Small intestine (tissue), 7 donors: ENCODE data around the gene NRXN3. TPM values are rescaled to one million over a fixed set of nuclear protein-coding genes. Genes with fewer than 3 reads are reported as not detected.

ENCODE experiments used
- DNase-seq, 2 donors: peaks; one replicate each; pipeline versions ENCODE4 v3.0.0 to v3.0.0-alpha.2; 2013
- FAIRE-seq: peaks from 2 replicates; lab custom pipeline; 2012; peaks lifted over from hg19 to GRCh38; lab: Jason Lieb, UNC
- H3K27ac ChIP-seq, 3 donors: one replicate each; pipeline ENCODE4 v1.5.1; 2013; ENCODE audit warnings: low read length in 2 of 3, mild to moderate bottlenecking in 2 of 3, control low read depth in 1 of 3, inconsistent platforms in 1 of 3, low read depth in 1 of 3, moderate library complexity in 1 of 3
- H3K27me3 ChIP-seq, 3 donors: one replicate each; pipeline ENCODE4 v1.6.1; 2013; ENCODE audit warnings: low read length in 3 of 3, inconsistent platforms in 1 of 3; ENCODE audit not compliant: control insufficient read depth in 3 of 3, insufficient read depth in 3 of 3
- H3K36me3 ChIP-seq, 3 donors: one replicate each; pipeline ENCODE4 v1.6.1; 2013; ENCODE audit warnings: low read length in 3 of 3, inconsistent platforms in 1 of 3, low read depth in 1 of 3, mild to moderate bottlenecking in 1 of 3, moderate library complexity in 1 of 3; ENCODE audit not compliant: control insufficient read depth in 3 of 3, insufficient read depth in 2 of 3
- H3K4me1 ChIP-seq, 3 donors: one replicate each; pipeline ENCODE4 v1.6.1; 2013; ENCODE audit warnings: low read length in 2 of 3, inconsistent platforms in 1 of 3, low read depth in 1 of 3, mild to moderate bottlenecking in 1 of 3, moderate library complexity in 1 of 3; ENCODE audit not compliant: control insufficient read depth in 3 of 3, insufficient read depth in 2 of 3
- H3K4me3 ChIP-seq, 3 donors: one replicate each; pipeline ENCODE4 v1.5.1; 2013; ENCODE audit warnings: low read length in 3 of 3, control low read depth in 1 of 3, inconsistent platforms in 1 of 3, low read depth in 1 of 3, mild to moderate bottlenecking in 1 of 3, moderate library complexity in 1 of 3
- H3K9me3 ChIP-seq, 2 donors: one replicate each; pipeline ENCODE4 v1.6.1; 2013; ENCODE audit warnings: low read depth in 1 of 2, low read length in 1 of 2; ENCODE audit not compliant: control insufficient read depth in 2 of 2, insufficient read depth in 1 of 2
- WGBS, 3 donors: extraction: QIAGEN DNeasy Blood & Tissue Kit; methylation state at CpG; one replicate each; pipeline ENCODE4 v1.1.7; 2013; 5-methylcytosine and 5-hydroxymethylcytosine counted together
- polyA plus RNA-seq, 4 donors: library from polyadenylated mRNA; stranded (reverse) in 3 of 4; unstranded in 1 of 4; fragments of 200-250 nt in 3 of 4; fragments of 120-200 nt in 1 of 4; gene quantifications; one replicate each; pipeline versions ENCODE4 v1.2.1 to v1.2.3, GENCODE V29; 2013
- donor health status: healthy with polysubstance abuse.
- donor health status: control.
- donor health status: control.
- donor health status: Bipolar disorder and iron deficiency.
- donor health status: healthy.

Gene NRXN3
- polyA plus RNA-seq, 4 donors: 2.3 TPM; not detected in 2

DNA sequence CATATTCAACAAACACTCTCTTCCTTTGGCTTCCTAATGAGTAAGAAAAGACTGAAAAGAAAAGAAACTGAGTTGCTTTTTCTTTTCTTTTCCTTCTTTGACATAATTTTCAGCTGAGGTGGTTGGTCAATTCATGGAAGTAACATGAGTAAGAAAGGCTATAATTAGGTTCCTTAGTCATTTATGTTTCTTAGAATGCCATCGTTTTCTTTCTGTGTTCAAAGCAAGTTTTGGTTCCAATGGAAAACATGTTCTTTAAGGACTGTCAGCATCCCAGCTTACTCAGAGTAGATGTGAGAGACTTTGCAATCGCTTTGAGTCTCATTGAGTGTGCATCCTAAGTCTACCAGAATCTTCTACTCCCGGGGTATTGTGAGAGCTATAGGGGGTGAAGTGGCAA is 1158.7 kb downstream of the NRXN3 start:
- no peaks in the 10 kb centered on the region for H3K4me1 ChIP-seq
- DNase-seq (no peak), FAIRE-seq (no peak)
- no peaks in the 10 kb centered on the region for H3K36me3 ChIP-seq
- H3K9me3 ChIP-seq: no peaks in the 10 kb centered on the region
- H3K4me3 ChIP-seq: no peak overlapping the region
- H3K27ac ChIP-seq: no peak overlapping the region
- no peaks in the 10 kb centered on the region for H3K27me3 ChIP-seq
- WGBS, 3 donors: 78 to 92% (median 84%) methylated on average over 3 of the region's 3 CpGs

DNA sequence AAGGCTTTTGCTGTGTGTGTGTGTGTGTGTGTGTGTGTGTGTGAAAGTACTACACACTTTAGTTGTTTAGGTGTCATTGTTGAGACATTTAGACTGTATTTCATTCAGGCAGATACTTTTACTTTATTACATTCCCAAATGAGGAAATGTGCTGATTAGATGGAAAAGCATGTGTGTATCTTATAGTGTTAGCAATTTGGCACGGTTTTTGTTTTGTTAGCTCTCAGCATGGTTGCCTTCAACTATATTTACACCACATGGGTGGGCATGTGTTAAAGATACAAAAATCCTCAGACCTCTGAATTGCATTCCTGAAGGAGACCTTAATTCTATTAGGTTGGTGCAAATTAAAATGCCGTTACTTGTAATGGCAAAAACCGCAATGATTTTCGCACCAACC is 1161.7 kb downstream of the NRXN3 start:
- H3K27ac ChIP-seq: no peak overlapping the region
- WGBS, 3 donors: 74 to 91% (median 85%) methylated on average over 4 of the region's 4 CpGs
- no peak for FAIRE-seq

DNA sequence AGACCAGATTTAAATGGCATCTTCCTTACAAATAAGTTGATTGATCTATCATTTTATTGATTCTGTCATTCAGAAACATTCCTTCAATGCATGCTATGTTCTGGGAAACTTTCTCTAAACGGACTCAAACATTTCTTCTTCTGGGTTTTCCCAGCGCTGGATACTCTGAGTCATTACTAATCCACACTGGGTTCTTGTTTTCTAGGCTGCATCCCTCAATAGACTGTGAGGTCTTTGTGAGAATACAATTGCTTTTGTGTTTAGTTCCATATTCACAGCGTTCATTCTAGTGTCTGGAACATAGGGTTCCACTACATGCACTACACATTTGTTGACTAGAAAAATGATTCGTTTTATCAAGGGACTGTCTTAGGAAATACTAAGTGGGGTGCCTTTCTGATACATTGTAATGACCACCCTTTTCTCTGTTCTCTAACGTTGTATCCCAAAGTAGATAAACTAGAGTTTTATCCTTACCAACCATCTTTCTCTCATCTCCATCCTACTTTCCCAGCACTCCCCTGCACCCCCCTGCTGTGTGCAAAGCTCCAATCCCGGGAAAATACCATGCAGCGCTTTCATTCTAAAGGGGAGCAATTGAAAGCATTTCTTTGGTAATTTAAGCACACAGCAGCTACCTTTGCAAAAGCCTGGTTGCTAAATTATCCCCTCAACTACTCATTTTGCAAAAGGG is 1162.5 kb downstream of the NRXN3 start:
- no peaks in the 10 kb centered on the region for H3K4me1 ChIP-seq
- H3K36me3 ChIP-seq: no peaks in the 10 kb centered on the region
- no peak for DNase-seq
- H3K27ac ChIP-seq: no peak overlapping the region
- H3K27me3 ChIP-seq: no peaks in the 10 kb centered on the region
- H3K4me3 ChIP-seq: no peak overlapping the region
- no peak for FAIRE-seq
- WGBS, 3 donors: 56 to 80% (median 61%) methylated on average over 7 of the region's 7 CpGs
- H3K9me3 ChIP-seq: no peaks in the 10 kb centered on the region

More for the DNA sequence above, 1161.7 kb downstream of the NRXN3 start:
- no peaks in the 10 kb centered on the region for H3K27me3 ChIP-seq
- no peaks in the 10 kb centered on the region for H3K4me1 ChIP-seq
- no peaks in the 10 kb centered on the region for H3K9me3 ChIP-seq
- DNase-seq: no peak
- no peak overlapping the region for H3K4me3 ChIP-seq
- no peaks in the 10 kb centered on the region for H3K36me3 ChIP-seq

DNA sequence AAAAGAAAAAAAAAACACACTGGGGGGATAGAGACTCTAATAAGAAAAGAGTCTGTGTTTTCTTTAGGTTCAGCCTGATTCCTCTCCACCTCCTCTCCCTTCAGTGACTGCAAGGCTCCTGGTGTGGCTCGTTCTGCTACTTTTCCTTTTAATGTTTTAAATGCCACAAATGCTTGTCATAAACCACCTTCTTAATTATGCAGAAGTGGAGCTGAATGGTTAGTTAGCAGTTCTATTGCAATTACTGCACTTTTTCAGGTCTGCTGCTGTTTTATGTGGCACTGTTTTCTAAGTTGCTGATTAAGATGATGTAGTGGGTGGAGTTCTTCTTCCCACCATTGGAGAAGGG is 1163.0 kb downstream of the NRXN3 start:
- FAIRE-seq (no peak), DNase-seq (no peak)
- no peak overlapping the region for H3K27ac ChIP-seq
- no peaks in the 10 kb centered on the region for H3K27me3 ChIP-seq
- H3K36me3 ChIP-seq: no peaks in the 10 kb centered on the region
- no peaks in the 10 kb centered on the region for H3K4me1 ChIP-seq
- 37 to 56% (median 44%) methylated on average over 1 of the region's 1 CpG for WGBS, 3 donors
- no peak overlapping the region for H3K4me3 ChIP-seq
- no peaks in the 10 kb centered on the region for H3K9me3 ChIP-seq

GRCh38 chr14:79334272-79334671 is 1164.1 kb downstream of the NRXN3 start:
- no peak for FAIRE-seq
- WGBS, 3 donors: 89 to 93% (median 90%) methylated on average over 2 of the region's 2 CpGs
- H3K4me1 ChIP-seq: no peaks in the 10 kb centered on the region
- H3K27me3 ChIP-seq: no peaks in the 10 kb centered on the region
- no peak for DNase-seq
- no peaks in the 10 kb centered on the region for H3K9me3 ChIP-seq
- H3K36me3 ChIP-seq: no peaks in the 10 kb centered on the region
- no peak overlapping the region for H3K27ac ChIP-seq
- H3K4me3 ChIP-seq: no peak overlapping the region

GRCh38 chr14:79337761-79338160 is 1167.6 kb downstream of the NRXN3 start:
- no peaks in the 10 kb centered on the region for H3K27me3 ChIP-seq
- no peaks in the 10 kb centered on the region for H3K9me3 ChIP-seq
- no peak for FAIRE-seq
- no peak overlapping the region for H3K27ac ChIP-seq
- WGBS, 3 donors: 76 to 83% (median 80%) methylated on average over 3 of the region's 3 CpGs
- H3K4me1 ChIP-seq: no peaks in the 10 kb centered on the region
- H3K36me3 ChIP-seq: no peaks in the 10 kb centered on the region
- H3K4me3 ChIP-seq: no peak overlapping the region
- no peak for DNase-seq

DNA sequence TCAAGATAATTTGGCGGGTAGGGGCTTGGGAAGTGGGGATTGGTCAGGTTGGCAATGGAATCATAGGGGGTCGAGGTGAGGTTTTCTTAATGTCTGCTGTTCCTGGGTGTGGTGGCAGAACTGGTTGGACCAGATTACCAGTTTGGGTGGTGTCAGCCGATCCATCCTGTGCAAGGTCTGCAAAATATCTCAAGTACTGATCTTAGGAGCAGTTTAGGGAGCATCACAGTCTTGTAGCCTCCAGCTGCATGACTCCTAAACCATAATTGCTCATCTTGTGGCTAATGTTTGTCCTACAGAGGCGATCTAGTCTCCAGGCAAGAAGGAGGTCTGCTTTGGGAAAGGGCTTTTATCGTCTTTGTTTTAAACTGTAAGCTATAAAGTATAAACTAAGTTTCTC is 1172.8 kb downstream of the NRXN3 start:
- DNase-seq (no peak), FAIRE-seq (no peak)
- Histone ChIP-seq H3K27me3 (no peaks in the 10 kb centered on the region), H3K27ac (no peak overlapping the region), H3K36me3 (no peaks in the 10 kb centered on the region), H3K4me1 (no peaks in the 10 kb centered on the region), H3K9me3 (no peaks in the 10 kb centered on the region), H3K4me3 (no peak overlapping the region)
- WGBS, 3 donors: 47 to 59% (median 54%) methylated on average over 5 of the region's 5 CpGs

DNA sequence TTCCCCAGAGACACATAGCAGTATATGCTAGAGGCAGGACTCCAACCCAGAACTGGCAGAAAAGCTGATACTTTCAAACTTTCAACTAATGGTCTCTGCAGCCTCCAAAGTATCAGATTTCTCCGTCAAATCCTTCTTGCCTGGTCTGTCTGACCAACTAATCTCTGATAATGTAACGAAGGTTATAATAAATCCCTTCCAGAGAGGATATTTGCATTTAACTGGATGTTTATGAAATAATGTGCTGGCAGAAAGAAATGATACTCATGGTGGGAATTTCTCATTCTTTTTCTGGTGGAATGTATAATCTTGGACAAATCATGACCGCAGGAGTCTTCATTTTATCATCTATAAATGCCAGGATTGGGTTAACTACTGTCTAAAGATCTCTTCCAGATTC is 1180.8 kb downstream of the NRXN3 start:
- no peaks in the 10 kb centered on the region for H3K36me3 ChIP-seq
- DNase-seq (no peak), FAIRE-seq (no peak)
- no peaks in the 10 kb centered on the region for H3K9me3 ChIP-seq
- 77 to 91% (median 83%) methylated on average over 3 of the region's 3 CpGs for WGBS, 3 donors
- H3K27ac ChIP-seq: no peak overlapping the region
- no peaks in the 10 kb centered on the region for H3K27me3 ChIP-seq
- H3K4me1 ChIP-seq: no peaks in the 10 kb centered on the region
- H3K4me3 ChIP-seq: no peak overlapping the region

GRCh38 chr14:79352076-79352630 is 1182.0 kb downstream of the NRXN3 start:
- Histone ChIP-seq H3K36me3 (no peaks in the 10 kb centered on the region), H3K27me3 (no peaks in the 10 kb centered on the region), H3K9me3 (no peaks in the 10 kb centered on the region), H3K4me1 (no peaks in the 10 kb centered on the region), H3K27ac (no peak overlapping the region), H3K4me3 (no peak overlapping the region)
- FAIRE-seq (no peak), DNase-seq (peak in 1 of 2 donors; percentile 16)
- WGBS, 3 donors: 34 to 41% (median 37%) methylated on average over 3 of the region's 3 CpGs
